Measurements from ENCODE around the gene GRB7. TPM values are rescaled to one million over a fixed set of nuclear protein-coding genes. Genes with fewer than 3 reads are reported as not detected.
"Not testable (repeated sequence)": the region's sequence is repeated elsewhere in the genome, so short reads cannot be mapped to it uniquely, and the experiment has no call there.

The GRB7 gene
- total RNA-seq, 1 donor from 2014 or later, result 1.6 TPM

- DNase-seq (ENCODE audit: low spot score), result peak; percentile 53
- ATAC-seq, result no peak
- intact Hi-C loops (cut with DNase I), result no loop called here
Measured at GRCh38 chr17:39745335-39746144, 7.8 kb downstream of the GRB7 start.

- ATAC-seq, result no peak
Measured at GRCh38 chr17:39746145-39746461, 8.4 kb downstream of the GRB7 start.

GRCh38 chr17:39747745-39748144 lies 10.0 kb downstream of the GRB7 start:
- no peak for DNase-seq (ENCODE audit: low spot score)
- no peak for ATAC-seq
- intact Hi-C loops (cut with DNase I), result no loop called here

More at GRCh38 chr17:39746145-39746461, 8.4 kb downstream of the GRB7 start:
- intact Hi-C loops (cut with DNase I), result no loop called here
- no peak for DNase-seq (ENCODE audit: low spot score)

- ATAC-seq; DNase-seq (ENCODE audit: low spot score): not testable (repeated sequence)
Measured at GRCh38 chr17:39748444-39749034, 10.8 kb downstream of the GRB7 start.

GRCh38 chr17:39750131-39751015 lies 12.6 kb downstream of the GRB7 start:
- DNase-seq (ENCODE audit: low spot score) (no peak), ATAC-seq (no peak)
- intact Hi-C loops (cut with DNase I), result loop anchor here (5.0 kb wide), 1 partner anchor 128 kb away; no protein-coding TSS in a partner anchor

More at GRCh38 chr17:39748444-39749034, 10.8 kb downstream of the GRB7 start:
- intact Hi-C loops (cut with DNase I), result not testable (repeated sequence)

GRCh38 chr17:39751016-39751543 lies 13.3 kb downstream of the GRB7 start:
- ATAC-seq, result no peak
- intact Hi-C loops (cut with DNase I), result loop anchor here (5.0 kb wide), 1 partner anchor 129 kb away; no protein-coding TSS in a partner anchor
- no peak for DNase-seq (ENCODE audit: low spot score)

- DNase-seq (ENCODE audit: low spot score), result no peak
- intact Hi-C loops (cut with DNase I), result loop anchor here (5.0 kb wide), 1 partner anchor 129 kb away; no protein-coding TSS in a partner anchor
- ATAC-seq, result no peak
Measured at GRCh38 chr17:39751637-39752036, 13.9 kb downstream of the GRB7 start.

- intact Hi-C loops (cut with DNase I), result loop anchor here (5.0 kb wide), 1 partner anchor 130 kb away; no protein-coding TSS in a partner anchor
- ATAC-seq (no peak), DNase-seq (ENCODE audit: low spot score) (no peak)
Measured at GRCh38 chr17:39752241-39752881, 14.6 kb downstream of the GRB7 start.

- ATAC-seq (peak; percentile 46), DNase-seq (ENCODE audit: low spot score) (no peak)
- intact Hi-C loops (cut with DNase I), result loop anchor here (5.0 kb wide), 1 partner anchor 131 kb away; no protein-coding TSS in a partner anchor
Measured at GRCh38 chr17:39753514-39754160, 15.9 kb downstream of the GRB7 start.

GRCh38 chr17:39754161-39754957 lies 16.6 kb downstream of the GRB7 start:
- peak; percentile 94 for DNase-seq (ENCODE audit: low spot score)
- intact Hi-C loops (cut with DNase I), result loop anchor here (5.0 kb wide), 1 partner anchor 132 kb away; no protein-coding TSS in a partner anchor
- peak; percentile 96 for ATAC-seq

GRCh38 chr17:39754958-39755553 lies 17.3 kb downstream of the GRB7 start:
- intact Hi-C loops (cut with DNase I), result loop anchor here (5.0 kb wide), 1 partner anchor 133 kb away; no protein-coding TSS in a partner anchor
- DNase-seq (ENCODE audit: low spot score) (no peak), ATAC-seq (peak; percentile 32)

GRCh38 chr17:39755554-39756379 lies 18.0 kb downstream of the GRB7 start:
- no peak for DNase-seq (ENCODE audit: low spot score)
- no peak for ATAC-seq
- intact Hi-C loops (cut with DNase I), result no loop called here

GRCh38 chr17:39756380-39757079 lies 18.8 kb downstream of the GRB7 start:
- ATAC-seq (no peak), DNase-seq (ENCODE audit: low spot score) (no peak)
- intact Hi-C loops (cut with DNase I), result no loop called here

GRCh38 chr17:39757176-39757662 lies 19.5 kb downstream of the GRB7 start:
- intact Hi-C loops (cut with DNase I), result no loop called here
- ATAC-seq (no peak), DNase-seq (ENCODE audit: low spot score) (no peak)
